Measurements from ENCODE around the gene PSMG3.

Gene PSMG3

GRCh38 chr7:1578513-1578912 is 8.7 kb upstream of the PSMG3 start:
- no peak for DNase-seq

GRCh38 chr7:1576521-1577253 is 6.9 kb upstream of the PSMG3 start:
- DNase-seq, result no peak

DNA sequence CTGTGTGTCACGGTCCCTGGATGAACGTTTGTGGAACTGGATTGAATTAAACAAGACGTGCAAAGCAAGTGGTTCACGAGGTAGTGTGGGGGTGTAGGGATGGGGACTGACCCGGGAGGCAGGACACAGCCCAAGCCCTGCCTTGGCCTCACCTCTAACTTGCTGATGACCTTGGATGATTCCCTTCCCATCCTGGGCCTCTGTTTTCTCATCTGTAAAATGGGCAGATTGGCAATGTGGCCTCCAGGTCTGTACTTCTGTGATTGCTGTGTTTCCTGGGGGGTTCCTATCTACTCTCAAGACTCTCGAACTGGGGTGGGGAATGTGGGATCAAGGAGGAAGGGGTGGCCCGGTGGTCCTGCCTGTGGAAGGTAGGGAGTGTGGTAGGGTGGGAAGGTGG is 6.0 kb upstream of the PSMG3 start:
- no peak for DNase-seq

DNA sequence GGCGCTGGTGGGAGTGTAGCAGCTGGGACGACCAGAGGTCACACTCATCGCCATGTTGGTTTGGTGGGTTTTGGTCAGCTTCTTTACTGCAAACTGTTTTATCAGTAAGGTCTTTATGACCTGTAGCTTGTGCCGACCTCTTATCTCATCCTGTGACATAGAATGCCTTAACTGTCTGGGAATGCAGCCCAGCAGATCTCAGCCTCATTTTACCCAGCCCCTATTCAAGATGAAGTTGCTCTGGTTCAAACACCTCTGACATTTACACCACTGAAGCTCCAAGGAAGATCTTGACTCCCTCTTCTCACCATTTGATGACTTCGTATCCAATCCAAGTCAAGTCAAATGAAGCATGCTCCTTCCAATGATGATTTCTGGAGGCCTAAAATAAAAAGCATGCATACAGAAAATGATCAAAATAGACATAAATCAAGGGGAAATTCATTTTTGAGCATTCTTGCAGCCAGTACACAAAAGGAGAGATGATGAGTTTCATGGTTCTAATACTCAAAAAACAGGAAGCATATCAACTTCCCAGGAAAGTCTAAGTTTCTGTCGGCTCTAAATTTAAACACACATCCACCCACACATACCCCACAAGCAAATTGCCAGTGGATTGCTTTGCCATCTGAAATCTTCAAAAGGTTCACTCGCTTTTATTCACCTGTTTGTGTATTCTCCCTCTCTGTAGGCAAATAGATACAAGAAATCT is 2.4 kb upstream of the PSMG3 start:
- no peak for DNase-seq

DNA sequence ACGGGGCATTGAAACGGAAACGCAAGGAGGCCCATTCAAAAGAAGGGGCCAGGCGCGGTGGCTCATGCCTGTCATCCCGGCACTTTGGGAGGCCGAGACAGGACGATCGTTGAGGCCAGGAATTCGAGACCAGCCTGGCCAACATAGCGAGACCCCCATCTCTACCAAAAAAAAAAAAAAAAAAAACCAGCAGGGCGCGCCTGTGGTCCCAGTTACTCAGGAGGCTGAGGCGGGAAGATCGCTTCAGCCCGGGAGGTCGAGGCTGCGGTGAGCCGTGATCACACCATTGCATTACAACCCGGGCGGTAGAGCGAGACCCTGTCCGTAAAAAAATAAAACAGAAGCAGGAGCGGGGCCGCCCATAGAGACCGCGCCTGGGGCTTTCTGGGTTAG is 396 bp downstream of the PSMG3 start:
- no peak for DNase-seq

DNA sequence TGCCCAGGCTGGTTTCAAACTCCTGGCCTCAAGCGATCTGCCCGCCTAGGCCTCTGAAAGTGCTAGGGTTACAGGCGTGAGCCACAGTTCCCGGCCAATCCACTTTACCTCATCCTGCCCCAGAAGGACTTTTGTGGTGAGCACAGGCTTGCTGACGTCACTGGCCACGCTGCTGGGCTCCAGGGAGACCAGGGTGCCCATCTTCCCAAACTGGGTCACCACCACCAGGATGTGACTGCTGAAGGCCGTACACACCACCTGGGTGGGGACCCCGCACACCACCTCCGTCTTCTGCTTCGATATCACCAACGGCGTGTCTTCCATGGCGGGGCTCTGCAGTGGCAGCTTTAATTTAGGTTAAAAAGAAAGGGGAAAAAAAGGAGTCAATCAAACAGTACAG is 816 bp downstream of the PSMG3 start:
- DNase-seq, result no peak

DNA sequence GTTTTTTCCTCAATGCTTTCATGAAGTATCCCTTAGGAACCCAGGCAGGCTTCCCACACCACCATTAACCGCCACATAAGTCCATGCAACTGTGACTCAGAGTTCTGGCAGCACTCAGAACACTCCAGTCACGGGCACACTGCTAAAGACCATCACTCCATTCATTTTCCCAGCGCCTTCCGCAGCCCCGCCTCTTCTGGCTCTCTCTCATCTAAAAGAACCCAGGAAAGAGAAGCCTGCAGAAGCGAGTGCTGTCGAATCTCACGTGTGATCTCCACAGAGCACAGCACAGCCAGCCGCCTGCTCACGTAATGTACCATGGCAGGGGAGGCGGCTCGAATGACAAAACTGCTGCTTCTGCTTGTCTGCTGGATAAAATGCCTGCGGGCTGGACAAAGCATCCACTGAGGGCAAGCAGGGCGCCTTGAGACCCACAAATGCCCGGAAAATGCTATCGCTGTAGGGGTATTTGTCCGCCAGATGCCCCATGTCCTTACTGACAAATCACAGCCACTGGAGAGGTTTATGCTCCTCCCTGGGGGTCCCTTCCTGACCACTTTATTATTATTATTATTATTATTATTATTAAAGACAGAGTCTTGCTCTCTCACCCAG is 1.8 kb downstream of the PSMG3 start:
- DNase-seq, result peak; percentile 85

GRCh38 chr7:1567049-1567771 is 2.6 kb downstream of the PSMG3 start:
- peak; percentile 81 for DNase-seq

DNA sequence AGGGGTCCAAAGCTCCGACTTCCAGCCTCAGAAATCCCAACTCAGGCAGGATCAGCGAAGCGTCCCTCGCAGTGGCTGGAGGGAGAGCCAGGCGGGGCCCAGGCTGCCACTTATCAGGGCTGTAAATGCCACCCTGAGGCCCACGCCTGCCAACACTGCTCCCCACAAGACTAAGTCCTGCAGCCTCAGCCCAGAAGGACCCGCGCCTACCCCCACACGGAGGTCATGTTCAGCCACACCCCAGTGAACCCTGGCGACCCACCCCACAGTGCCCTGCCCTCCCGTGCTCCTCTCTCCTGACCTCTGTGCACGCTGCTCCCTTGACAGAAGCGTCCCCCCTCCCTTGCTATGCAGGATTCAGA is 3.2 kb downstream of the PSMG3 start:
- DNase-seq, result no peak

DNA sequence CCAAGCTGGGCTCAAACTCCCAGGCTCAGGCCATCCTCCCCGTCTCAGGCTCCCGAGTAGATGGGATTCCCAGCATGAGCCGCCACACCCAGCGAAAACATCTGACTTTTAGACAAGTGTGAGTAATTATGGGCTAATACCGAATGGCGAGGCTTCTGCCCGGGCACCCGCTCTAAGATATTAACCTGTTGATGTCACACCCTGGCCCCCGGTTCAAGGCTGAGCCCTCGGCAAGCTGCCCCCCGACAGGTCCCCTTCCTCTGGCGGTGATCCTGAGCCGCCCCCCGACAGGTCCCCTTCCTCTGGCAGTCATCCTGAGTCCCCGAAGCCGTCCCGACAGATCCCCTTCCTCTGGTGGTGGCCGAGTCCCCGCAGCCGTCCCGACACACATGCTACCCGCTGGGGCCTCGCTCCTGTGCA is 5.2 kb downstream of the PSMG3 start:
- DNase-seq, result no peak

GRCh38 chr7:1563981-1564602 is 5.7 kb downstream of the PSMG3 start:
- no peak for DNase-seq

GRCh38 chr7:1562597-1563051 is 7.2 kb downstream of the PSMG3 start:
- peak; percentile 80 for DNase-seq

DNA sequence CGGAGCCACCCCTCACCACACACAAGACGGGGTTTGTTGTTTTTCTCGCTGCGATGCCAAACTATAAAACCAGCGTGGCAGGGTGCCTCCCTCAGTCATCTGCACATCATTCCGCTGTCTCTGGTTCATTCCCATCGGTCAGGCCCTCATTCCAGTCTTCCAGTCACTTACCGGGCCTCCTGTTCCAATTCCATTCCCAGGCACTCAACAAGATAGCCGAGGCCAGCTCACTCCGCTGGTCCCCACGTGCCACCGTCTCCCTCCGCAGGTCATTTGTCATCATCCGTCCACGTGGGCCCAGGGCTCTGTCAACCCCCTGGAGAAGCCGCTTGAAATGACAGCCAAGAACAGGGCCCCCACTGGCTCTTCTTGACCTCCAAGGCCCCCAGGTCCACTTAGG is 7.7 kb downstream of the PSMG3 start:
- DNase-seq, result peak; percentile 29

DNA sequence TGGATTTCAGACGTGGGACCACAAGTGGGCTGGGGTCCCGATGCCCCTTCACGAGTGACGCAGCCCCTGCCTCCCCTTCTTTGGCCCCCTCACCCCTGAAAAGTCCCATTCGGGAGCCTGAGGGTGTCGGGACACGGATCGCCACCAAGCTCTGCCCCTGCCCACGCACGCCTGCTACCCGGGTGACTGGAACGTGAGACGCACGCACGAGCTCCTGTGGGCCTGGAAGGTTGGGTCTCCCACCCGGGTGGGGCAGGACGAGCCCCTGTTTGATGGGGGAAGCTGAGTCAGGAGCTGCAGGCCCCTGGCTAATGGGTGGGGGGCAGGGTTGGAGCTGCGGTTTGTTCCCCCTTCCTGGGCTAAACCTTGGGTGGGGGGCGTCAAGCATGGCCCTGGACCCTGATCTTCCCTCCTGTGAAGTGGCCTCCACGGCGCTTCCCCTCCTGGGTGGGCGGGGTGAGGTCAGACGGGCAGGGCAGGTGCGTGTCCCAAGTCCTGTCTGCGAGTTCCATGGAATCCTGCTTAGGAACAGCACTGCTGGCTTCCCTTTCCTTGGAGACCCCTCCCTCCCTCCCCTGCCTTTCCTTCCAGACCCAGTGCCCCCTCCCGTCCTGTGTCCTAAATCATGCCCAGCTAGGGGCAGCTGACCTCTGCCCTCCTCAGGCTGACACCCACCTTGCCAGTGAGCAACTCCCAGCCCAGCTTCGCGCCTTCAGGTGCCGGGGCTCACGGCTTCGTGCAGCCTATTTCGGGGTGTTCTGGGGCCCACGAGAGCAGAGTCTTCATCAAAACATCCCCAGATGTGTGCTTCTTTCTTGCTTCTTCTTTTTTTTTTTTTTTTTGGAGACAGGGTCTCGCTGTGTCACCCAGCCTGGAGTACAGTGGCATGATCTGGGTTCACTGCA is 8.5 kb downstream of the PSMG3 start:
- DNase-seq, result no peak

DNA sequence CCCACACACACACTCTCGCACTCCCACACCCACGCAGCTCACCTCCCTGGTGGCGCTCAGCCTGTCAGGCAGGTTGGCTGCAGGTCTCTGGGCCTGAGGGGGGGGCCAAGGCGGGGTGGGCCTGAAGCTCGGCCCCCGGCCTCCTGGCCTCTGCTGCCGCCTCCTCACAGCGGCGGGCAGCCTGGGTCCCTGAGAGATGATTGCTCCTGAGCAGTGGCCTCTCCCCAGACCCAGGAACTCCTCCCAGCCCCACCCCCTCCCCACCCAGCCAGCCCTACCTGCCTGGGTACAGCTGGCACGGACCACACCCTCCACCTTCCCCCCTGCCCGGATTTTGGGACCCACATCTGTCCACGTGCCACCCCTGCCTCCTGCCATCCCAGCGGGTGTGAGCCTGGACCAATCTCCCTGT is 9.2 kb downstream of the PSMG3 start:
- DNase-seq, result no peak

GRCh38 chr7:1559626-1560590 is 9.9 kb downstream of the PSMG3 start:
- DNase-seq, result no peak

DNA sequence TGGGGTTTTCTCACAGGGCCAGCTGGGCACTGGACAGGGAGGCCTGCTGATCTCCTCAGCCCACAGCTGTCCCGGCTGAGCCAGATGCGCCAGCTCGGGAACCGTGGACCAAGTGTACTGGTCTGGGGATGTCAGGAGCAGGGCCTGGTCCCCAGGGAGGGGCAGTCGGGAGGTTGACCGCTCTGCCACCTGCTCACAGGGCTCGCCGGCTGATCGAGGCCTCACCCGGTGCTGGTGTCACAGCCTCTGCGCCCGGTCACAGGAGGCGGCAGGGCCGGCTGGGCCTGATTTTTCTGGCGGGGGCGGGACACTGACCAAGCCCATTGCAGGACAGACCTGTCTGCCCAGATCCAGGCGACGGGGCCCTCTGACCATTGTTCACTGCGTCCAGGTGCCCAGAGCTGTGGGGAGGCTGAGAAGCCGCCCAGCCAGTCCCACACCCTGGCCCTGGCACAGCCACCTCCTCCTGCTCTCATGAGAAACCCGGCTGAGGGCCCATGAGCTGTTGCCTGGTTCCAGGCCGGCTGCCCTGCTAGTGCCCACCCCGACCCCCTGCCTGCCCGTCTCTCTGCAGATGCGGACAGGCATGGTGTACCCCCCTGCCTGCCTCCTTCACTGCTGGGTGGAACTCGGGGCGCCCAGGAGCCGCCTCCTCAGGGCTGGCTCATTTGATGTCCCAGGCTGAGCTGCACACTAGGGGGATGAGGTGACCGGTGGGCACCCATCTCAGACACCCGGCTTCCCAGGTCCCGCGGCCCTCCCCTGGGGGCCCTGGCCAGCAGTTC is 10.8 kb downstream of the PSMG3 start:
- no peak for DNase-seq

DNA sequence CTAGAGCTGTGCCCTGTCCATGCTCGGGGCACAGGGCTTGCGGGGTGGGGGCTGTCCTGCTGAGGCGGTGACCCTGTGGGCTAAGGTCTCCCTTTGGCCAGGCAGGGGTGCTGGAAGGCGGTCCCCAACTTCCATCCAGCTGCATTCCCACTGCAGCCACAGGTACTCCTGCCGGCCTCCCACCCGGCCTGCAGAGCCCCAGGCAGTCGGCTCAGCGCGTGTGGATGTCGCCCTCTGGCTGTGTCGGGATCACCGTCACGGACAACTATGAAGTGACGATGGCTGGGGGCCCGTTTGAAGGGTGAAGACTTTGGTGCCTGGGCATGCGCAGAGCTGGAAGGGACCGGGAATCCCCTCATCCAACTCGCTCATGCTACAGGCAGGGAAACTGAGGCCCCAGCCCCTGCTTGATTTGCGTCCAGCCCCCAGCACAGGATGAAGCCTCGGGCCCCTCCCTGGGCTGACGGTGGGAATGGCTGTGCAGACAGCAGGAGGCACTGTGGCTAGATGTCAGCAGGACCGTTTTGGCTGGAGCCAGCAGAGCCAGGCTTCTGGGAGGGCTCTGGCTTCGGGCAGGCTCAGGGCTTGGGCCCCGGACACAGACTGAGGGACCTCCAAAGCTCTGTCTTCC is 11.5 kb downstream of the PSMG3 start:
- no peak for DNase-seq

GRCh38 chr7:1557771-1558170 is 12.1 kb downstream of the PSMG3 start:
- no peak for DNase-seq
